GM21619 (cell line): ENCODE results near the gene C2orf78.
"Not testable (repeated sequence)": the region's sequence is repeated elsewhere in the genome, so short reads cannot be mapped to it uniquely, and the experiment has no call there.

Source experiments
- ATAC-seq: cut with Tn5 transposase; IDR thresholded peaks from one replicate; pipeline ENCODE4 v1.9.1; 2021; ENCODE audit not compliant: unreplicated experiment

C2orf78 gene

GRCh38 chr2:73783883-73784282 lies at the start of gene C2orf78:
Gene C2orf78, plus strand, starts transcription at chr2:73784183. Its CDS starts 127 bp downstream, at chr2:73784310.
- not testable (repeated sequence) for ATAC-seq

- no peak for ATAC-seq
Observed at GRCh38 chr2:73736378-73736777, 47.6 kb upstream of the C2orf78 start.

- peak; percentile 96 for ATAC-seq
Observed at GRCh38 chr2:73736855-73737779, 46.9 kb upstream of the C2orf78 start, which contains the start of gene TPRKB. Gene TPRKB, minus strand, starts transcription at chr2:73737345. Its CDS starts 2,776 bp downstream, at chr2:73734569.

DNA sequence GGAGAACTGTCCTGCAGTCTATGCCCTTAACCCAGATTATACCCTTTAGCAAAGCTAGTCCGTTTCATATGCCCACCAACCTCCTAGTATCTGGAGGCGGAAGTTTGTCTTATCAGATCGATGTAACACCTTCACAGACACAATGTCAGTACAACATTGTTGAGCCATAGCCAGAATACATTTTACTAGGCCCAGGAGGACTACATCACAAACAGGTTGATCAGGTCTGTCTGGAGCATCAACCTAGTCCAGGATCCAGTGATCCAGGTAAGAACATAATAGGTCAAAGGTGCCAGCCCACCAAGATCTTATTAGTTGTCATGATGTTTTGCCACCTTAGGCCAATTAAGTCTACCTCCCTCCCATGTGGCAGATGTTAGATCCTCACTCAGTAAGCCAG lies 44.9 kb upstream of the C2orf78 start:
- no peak for ATAC-seq

DNA sequence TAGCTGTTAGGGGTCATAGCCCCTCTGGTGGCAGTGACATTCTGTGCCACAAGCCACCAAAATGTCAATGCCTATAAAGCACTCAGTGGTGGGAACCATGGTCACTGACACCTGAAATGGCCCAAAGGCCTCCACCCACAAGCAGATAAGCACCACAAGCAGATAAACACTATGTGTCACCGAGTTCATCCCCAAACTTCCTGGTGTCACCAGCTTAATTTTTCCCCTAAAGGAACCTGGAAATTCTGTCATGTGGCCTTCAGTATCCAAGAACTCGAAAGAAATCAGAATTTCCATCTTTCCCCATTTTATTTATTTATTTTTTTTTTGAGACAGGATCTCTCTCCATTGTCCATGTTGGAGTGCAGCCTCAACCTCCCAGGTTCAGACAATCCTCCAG lies 43.2 kb upstream of the C2orf78 start:
- no peak for ATAC-seq

GRCh38 chr2:73746015-73746876 lies 37.7 kb upstream of the C2orf78 start:
- no peak for ATAC-seq

DNA sequence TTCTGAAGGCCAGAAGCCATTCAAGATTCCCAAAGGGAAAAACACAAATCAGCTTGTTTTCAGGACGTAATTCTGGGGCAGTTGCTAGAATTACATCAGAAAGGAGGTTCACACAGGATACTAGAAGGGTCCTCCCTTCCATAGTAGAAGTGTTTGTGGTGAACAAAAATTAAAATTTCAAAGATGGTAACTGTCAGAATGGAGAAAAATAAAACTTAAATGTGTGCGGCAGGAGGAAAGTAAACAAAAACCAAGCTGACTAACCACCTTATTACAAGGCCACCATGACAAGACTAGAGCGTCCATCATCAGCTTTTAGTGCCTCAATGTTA lies 37.1 kb upstream of the C2orf78 start:
- ATAC-seq: no peak

- no peak for ATAC-seq
Observed at GRCh38 chr2:73749314-73749713, 34.7 kb upstream of the C2orf78 start.

DNA sequence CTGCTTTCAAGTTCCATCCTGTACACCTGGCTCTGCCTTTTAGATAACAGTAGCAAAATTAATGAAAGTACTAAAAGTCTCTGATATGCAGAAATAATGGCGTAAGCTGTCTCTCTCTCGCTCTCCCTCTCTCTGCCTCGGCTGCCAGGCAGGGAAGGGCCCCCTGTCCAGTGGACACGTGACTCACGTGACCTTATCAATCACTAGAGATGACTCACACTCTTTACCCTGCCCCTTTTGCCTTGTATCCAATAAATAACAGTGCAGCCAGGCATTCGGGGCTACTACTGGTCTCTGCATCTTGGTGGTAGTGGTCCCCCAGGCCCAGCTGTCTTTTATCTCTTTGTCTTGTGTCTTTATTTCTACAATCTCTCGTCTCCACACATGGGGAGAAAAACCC lies 29.7 kb upstream of the C2orf78 start:
- ATAC-seq: not testable (repeated sequence)

GRCh38 chr2:73759285-73759764 lies 24.7 kb upstream of the C2orf78 start:
- no peak for ATAC-seq

DNA sequence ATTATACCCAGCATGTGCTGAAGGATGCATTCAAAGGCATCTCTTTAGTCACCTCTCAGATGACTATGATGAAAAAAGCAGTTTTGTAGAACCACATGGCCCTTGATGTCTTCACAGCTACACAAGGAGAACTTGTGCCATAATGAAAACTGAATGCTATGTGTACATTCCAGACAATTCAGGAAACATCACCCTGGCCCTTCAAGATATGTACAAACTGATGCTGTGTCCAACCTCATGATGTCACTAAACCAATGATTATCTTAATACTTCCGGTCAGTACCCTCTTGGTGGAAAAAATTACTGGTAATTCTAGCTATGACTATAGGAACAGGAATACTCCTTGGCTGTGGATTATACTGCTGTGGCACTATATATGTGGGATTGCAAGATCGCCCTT lies 24.1 kb upstream of the C2orf78 start:
- ATAC-seq: no peak

DNA sequence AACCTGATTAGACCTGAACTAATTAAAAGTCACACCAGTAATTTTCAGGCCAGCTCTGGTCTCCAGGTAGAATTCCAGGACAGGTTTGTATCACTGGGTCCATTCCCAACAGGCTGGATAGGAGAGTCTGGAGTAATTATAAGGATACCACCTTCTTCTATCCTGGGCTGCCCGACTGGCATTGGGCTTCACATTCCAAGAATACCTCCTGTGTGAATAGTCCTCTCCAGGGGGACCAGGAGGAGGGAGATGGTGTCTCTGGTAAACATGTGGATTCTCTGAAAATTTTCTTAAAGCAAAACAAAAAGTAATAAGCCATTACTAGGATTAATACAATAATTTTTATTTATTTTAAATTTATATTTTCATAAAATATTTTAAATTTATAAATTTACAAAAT lies 21.4 kb upstream of the C2orf78 start:
- no peak for ATAC-seq

DNA sequence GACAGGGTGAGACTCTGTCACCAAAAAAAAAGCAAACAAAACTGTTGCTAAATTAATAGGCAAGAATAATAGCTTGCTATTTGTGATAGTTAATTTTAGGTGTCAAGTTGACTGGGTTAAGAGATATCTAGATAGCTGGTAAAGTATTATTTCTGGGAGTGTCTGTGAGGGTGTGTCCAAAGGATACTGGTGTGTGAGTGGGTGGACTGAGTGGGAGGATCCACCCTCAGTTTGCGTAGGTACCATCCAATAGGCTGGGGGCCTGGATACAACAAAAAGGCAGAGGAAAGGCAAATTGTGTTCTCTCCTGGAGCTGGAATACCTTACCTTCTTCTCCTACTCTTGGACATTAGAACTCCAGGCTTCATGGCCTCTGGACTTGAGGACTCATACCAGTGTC lies 19.0 kb upstream of the C2orf78 start:
- ATAC-seq: no peak

DNA sequence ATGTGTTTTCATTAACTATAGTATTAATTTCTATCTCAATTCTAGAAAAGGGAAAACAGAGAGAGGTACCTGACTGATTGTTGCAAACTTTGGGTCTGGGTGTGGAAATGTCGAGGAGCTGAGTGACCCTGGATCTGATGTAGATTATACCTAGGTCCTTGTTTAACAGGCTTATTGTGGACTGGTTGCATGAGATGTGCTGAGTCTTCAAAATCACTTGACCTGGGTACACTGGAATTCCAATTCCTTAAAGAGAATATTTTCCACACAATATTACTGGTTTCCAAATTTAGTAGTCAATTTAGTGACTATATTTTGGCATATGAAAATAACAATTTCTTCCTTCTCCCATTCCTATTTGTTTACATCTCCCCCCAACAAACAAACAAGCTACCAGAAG lies 17.6 kb upstream of the C2orf78 start:
- no peak for ATAC-seq

GRCh38 chr2:73766994-73767393 lies 17.0 kb upstream of the C2orf78 start:
- no peak for ATAC-seq

GRCh38 chr2:73770725-73771124 lies 13.3 kb upstream of the C2orf78 start:
- no peak for ATAC-seq

GRCh38 chr2:73772819-73773218 lies 11.2 kb upstream of the C2orf78 start:
- ATAC-seq: no peak

DNA sequence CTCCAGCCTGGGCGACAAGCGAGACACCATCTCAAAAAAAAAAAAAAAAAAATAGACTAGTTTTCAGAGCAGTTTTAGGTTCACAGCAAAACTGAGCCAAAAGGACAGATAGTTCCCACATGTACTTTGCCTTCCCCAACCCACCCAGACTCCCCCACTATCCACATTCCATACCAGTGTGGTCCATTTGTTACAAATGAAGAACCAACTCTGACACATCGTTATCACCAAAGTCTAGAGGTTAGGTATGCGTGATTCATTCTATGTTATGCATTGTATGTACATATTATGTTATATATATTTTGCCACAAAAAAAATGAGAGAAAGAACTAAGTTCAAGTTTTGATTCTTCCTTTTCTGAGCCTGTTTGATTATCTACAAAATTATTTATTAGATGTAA lies 7.6 kb upstream of the C2orf78 start:
- ATAC-seq: no peak

GRCh38 chr2:73776869-73777519 lies 7.0 kb upstream of the C2orf78 start:
- no peak for ATAC-seq

DNA sequence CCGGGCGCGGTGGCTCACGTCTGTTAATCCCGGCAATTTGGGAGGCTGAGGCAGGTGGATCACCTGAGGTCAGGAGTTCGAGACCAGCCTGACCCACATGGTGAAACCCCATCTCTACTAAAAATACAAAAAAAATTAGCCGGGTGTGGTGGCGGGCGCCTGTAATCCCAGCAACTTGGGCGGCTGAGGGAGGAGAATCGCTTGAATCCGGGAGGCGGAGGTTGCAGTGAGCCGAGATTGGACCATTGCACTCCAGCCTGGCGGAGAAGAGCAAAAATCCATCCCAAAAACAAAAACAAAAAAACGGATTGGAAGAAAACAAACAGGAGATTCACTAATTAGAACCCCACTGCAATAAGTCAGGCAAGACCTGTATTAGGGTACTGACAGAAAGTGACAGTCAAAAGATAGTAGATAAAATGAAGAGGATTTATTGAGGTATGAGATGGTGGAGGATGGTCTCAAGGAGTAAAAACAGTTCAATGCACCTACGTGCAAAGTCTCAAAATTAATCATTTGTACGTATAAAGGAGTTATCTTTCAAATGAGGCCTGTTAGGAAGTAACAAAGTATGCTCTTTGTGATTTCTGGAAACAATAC lies 5.0 kb upstream of the C2orf78 start:
- not testable (repeated sequence) for ATAC-seq
